ENCODE data around the gene SP6. TPM values are rescaled to one million over a fixed set of nuclear protein-coding genes. Genes with fewer than 3 reads are reported as not detected.
A peak's percentile ranks its signal among the peaks of the same experiment; 100 is the strongest.

SP6 gene
- total RNA-seq, 1 experiment from 2014 or later: 10.8 TPM

DNA sequence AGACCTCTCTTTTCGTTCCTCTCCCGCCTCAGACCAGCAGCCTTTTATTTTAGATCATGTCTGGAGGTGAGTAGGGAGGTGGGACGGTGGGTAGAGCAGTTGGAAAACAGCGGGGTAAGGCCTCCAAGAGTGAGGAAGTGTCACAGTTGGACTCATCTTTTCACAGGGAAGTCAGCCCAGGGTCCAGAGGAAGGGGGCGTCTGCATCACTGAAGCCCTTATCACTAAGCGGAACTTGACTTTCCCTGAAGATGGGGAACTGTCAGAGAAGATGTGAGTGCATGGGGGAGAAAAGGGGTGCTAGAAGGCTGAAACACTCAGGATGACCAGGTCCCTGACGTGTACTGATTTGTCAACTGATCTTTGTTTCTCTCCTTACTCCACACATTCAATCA, 19.0 kb downstream of the SP6 start:
- TF ChIP-seq POLR2A (IDR thresholded peaks at IDR 0.05; ENCODE audit: borderline replicate concordance, extremely low read depth, insufficient read depth, insufficient read length) (peak; percentile 1), CEBPB (IDR thresholded peaks at IDR 0.05; ENCODE audit: low read depth) (no peak)
- Histone ChIP-seq H3K27ac (ENCODE audit: low read depth, low read length) (no peak overlapping the region), H3K4me3 (replicated peaks in 1 of 2; ENCODE audit: low read depth in 1 of 2, low read length in 2 of 2) (peak overlapping the region; percentile 90 to 99), H3K4me2 (ENCODE audit: low read length) (peak overlapping the region; percentile 90), H3K79me2 (ENCODE audit: insufficient read depth, low read length) (peaks cover 34% of the 10 kb centered on the region), H3K36me3 (ENCODE audit: control insufficient read depth in 1 of 2, insufficient read depth in 2 of 2, low read length in 2 of 2) (peaks cover 10 to 18% of the 10 kb centered on the region in 2 experiments), H4K20me1 (ENCODE audit: insufficient read depth) (no peaks in the 10 kb centered on the region), H2AFZ (ENCODE audit: low read depth, low read length, poor library complexity, severe bottlenecking) (peak overlapping the region; percentile 43), H3K27me3 (ENCODE audit: insufficient read depth, low read length) (no peaks in the 10 kb centered on the region), H3K9me3 (ENCODE audit: control insufficient read depth in 1 of 2, insufficient read depth in 1 of 2, low read depth in 1 of 2, low read length in 2 of 2) (no peaks in the 10 kb centered on the region), H3K9ac (ENCODE audit: low read length) (peak overlapping the region; percentile 82), H3K4me1 (ENCODE audit: control insufficient read depth in 1 of 2, insufficient read depth in 2 of 2, low read length in 2 of 2) (peaks cover 14 to 20% of the 10 kb centered on the region in 2 experiments; a peak in 3 of 4 replicates), H3K9me2 (ENCODE audit: insufficient read depth) (no peaks in the 10 kb centered on the region)
- DNase-seq (ENCODE audit: low read depth, low spot score) (no peak), ATAC-seq (peak; percentile 7; the same call in 1 of the 2 replicates)
- ChIA-PET CTCF (interaction anchor here (0.5 to 2.4 kb wide), 12 partner anchors 9 to 139 kb away, joined by 3 to 25 read pairs (median 5); partner anchors contain the start of genes CDK5RAP3, OSBPL7, SCRN2 and SP6), POLR2A (interaction anchor here (0.8 to 3.4 kb wide), 13 partner anchors 9 to 217 kb away, joined by 3 to 18 read pairs (median 5); partner anchors contain the start of genes NFE2L1, OSBPL7, PNPO and SCRN2), RAD21 (ENCODE audit: low non-redundant PET in 1 of 2, low total read pairs in 2 of 2, uncharacterized antibody in 2 of 2, unreplicated experiment in 2 of 2) (interaction anchor here (0.6 to 1.0 kb wide), 2 partner anchors 9 to 10 kb away, joined by 3 to 4 read pairs; partner anchors contain the start of genes OSBPL7 (in 1 of the 2) and SCRN2 (in 1 of the 2))
- intact Hi-C loops (cut with micrococcal nuclease): loop anchor here (2.0 kb wide), 1 partner anchor 139 kb away; the partner anchor contains the start of gene CDK5RAP3
- TSS peak; percentile 69 for BruUV-seq (replicated peaks)

DNA sequence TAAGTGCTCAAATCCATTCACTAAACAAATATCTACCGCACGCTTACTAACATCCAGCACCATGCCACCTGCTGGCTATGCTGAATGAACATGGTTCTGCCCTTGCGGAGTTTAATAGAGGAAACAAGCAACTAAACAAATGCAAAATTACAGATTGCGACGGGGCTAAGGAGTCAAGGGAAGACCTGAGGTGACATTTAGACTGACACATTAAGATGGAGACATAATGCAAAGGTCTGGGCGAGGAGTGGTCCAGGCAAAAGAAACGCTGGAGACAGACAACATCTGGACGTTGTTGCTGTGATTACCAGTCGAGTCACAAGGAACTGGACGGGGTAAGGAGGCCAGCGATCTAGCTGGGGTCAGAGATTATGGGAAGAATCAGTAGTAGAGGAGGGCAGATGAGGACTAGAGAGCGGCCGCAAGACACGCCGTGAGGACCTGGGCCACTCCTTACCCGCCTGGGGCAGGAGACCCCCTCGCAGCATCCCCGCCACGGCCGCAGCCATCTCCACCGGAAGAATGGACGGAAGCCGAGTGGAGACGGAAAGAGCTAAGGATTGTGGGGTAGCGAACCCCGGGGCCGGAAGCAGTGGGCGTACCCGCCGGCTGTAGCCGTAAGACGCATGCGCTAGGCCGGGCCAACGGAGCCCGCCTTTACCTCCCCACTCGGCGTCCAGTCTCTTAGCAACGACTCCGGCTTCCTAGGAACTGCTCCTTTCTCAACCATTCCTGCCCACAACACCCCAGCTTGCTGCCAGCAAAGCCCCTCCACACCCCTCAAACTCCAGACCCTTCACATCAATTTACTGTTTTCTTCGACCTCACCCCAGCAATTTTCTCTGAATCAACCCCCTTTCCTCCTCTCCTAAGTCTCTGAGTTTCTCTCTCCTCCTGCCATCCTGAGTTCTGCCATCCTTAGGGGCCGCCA, 19.7 kb downstream of the SP6 start, which contains the start of the genes LRRC46 and MRPL10:
LRRC46 (plus strand) TSS at position 668 of the 931 bp plus-strand sequence. CDS start 320 bp downstream, outside the sequence.
MRPL10 (minus strand) TSS at position 539 of the 931 bp plus-strand sequence; CDS start at position 509, 30 bp downstream.
- peak within 1 kb of the TSS; percentile 90 to 99 for H3K4me3 ChIP-seq (replicated peaks in 1 of 2; ENCODE audit: low read depth in 1 of 2, low read length in 2 of 2)
- H3K4me2 ChIP-seq (ENCODE audit: low read length): peak within 1 kb of the TSS; percentile 90
- TSS peak; percentile 80 for BruUV-seq (replicated peaks)
- DNase-seq (ENCODE audit: low read depth, low spot score) (peak; percentile 86), ATAC-seq (peak; percentile 89)
- H3K79me2 ChIP-seq (ENCODE audit: insufficient read depth, low read length): peaks cover 34% of the 10 kb centered on the region
- H3K9ac ChIP-seq (ENCODE audit: low read length): peak within 1 kb of the TSS; percentile 82
- intact Hi-C loops (cut with micrococcal nuclease): loop anchor here (2.0 kb wide), 1 partner anchor 140 kb away; the partner anchor contains the start of gene CDK5RAP3
- H3K27ac ChIP-seq (ENCODE audit: low read depth, low read length): peak within 1 kb of the TSS; percentile 64
- no peaks in the 10 kb centered on the region for H3K9me2 ChIP-seq (ENCODE audit: insufficient read depth)
- ChIA-PET POLR2A (interaction anchor here (0.8 to 3.4 kb wide), 13 partner anchors 8 to 218 kb away, joined by 3 to 18 read pairs (median 5); partner anchors contain the start of genes NFE2L1, OSBPL7, PNPO and SCRN2), RAD21 (ENCODE audit: low non-redundant PET in 1 of 2, low total read pairs in 2 of 2, uncharacterized antibody in 2 of 2, unreplicated experiment in 2 of 2) (interaction anchor here (0.6 to 1.0 kb wide), 2 partner anchors 10 kb away, joined by 3 to 4 read pairs; partner anchors contain the start of genes OSBPL7 (in 1 of the 2) and SCRN2 (in 1 of the 2)), CTCF (interaction anchor here (0.5 to 2.4 kb wide), 12 partner anchors 9 to 140 kb away, joined by 3 to 25 read pairs (median 5); partner anchors contain the start of genes CDK5RAP3, OSBPL7, SCRN2 and SP6)
- H3K36me3 ChIP-seq (ENCODE audit: control insufficient read depth in 1 of 2, insufficient read depth in 2 of 2, low read length in 2 of 2): peaks cover 16 to 21% of the 10 kb centered on the region in 2 experiments
- H3K4me1 ChIP-seq (ENCODE audit: control insufficient read depth in 1 of 2, insufficient read depth in 2 of 2, low read length in 2 of 2): peaks cover 14 to 20% of the 10 kb centered on the region in 2 experiments; a peak in 3 of 4 replicates
- peak within 1 kb of the TSS; percentile 43 for H2AFZ ChIP-seq (ENCODE audit: low read depth, low read length, poor library complexity, severe bottlenecking)
- no peaks in the 10 kb centered on the region for H3K27me3 ChIP-seq (ENCODE audit: insufficient read depth, low read length)
- no peaks in the 10 kb centered on the region for H4K20me1 ChIP-seq (ENCODE audit: insufficient read depth)
- H3K9me3 ChIP-seq (ENCODE audit: control insufficient read depth in 1 of 2, insufficient read depth in 1 of 2, low read depth in 1 of 2, low read length in 2 of 2): no peaks in the 10 kb centered on the region
- TF ChIP-seq ZNF274 (IDR thresholded peaks at IDR 0.05; ENCODE audit: low read depth, low read length): no peak
- TF ChIP-seq, protein P1, sequence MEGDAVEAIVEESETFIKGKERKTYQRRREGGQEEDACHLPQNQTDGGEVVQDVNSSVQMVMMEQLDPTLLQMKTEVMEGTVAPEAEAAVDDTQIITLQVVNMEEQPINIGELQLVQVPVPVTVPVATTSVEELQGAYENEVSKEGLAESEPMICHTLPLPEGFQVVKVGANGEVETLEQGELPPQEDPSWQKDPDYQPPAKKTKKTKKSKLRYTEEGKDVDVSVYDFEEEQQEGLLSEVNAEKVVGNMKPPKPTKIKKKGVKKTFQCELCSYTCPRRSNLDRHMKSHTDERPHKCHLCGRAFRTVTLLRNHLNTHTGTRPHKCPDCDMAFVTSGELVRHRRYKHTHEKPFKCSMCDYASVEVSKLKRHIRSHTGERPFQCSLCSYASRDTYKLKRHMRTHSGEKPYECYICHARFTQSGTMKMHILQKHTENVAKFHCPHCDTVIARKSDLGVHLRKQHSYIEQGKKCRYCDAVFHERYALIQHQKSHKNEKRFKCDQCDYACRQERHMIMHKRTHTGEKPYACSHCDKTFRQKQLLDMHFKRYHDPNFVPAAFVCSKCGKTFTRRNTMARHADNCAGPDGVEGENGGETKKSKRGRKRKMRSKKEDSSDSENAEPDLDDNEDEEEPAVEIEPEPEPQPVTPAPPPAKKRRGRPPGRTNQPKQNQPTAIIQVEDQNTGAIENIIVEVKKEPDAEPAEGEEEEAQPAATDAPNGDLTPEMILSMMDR (IDR thresholded peaks at IDR 0.05 in 2 of 3, conservative IDR thresholded peaks at IDR 0.05 in 1 of 3; ENCODE audit: borderline replicate concordance in 1 of 3, insufficient read depth in 1 of 3, low read depth in 2 of 3, low read length in 2 of 3): peak in 2 of 3 experiments; percentile 59 to 70; a peak in 5 of 6 replicates
- TF ChIP-seq POLR2A (IDR thresholded peaks at IDR 0.05; ENCODE audit: borderline replicate concordance, extremely low read depth, insufficient read depth, insufficient read length): peak; percentile 96
- TF ChIP-seq, protein P2, sequence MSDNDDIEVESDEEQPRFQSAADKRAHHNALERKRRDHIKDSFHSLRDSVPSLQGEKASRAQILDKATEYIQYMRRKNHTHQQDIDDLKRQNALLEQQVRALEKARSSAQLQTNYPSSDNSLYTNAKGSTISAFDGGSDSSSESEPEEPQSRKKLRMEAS (IDR thresholded peaks at IDR 0.05): no peak; the same call in 1 of the 2 replicates
- no peak; the same call in 1 of the 2 replicates for TF ChIP-seq ELF1 (IDR thresholded peaks at IDR 0.05; ENCODE audit: borderline replicate concordance, low read depth)
- peak; percentile 95 for TF ChIP-seq YY1 (IDR thresholded peaks at IDR 0.05; ENCODE audit: extremely low read depth, insufficient replicate concordance, low read depth, low read length)
- no peak for TF ChIP-seq EZH2 (IDR thresholded peaks at IDR 0.05)
- TF ChIP-seq SP1 (IDR thresholded peaks at IDR 0.05; ENCODE audit: low read depth): peak; percentile 63; the same call in 1 of the 2 replicates
- TF ChIP-seq POLR2AphosphoS5 (IDR thresholded peaks at IDR 0.05; ENCODE audit: low read depth, low read length): peak; percentile 99

Measured in HCT116 (cell line).